ENCODE measurements around the gene UBE2O.

UBE2O gene

DNA sequence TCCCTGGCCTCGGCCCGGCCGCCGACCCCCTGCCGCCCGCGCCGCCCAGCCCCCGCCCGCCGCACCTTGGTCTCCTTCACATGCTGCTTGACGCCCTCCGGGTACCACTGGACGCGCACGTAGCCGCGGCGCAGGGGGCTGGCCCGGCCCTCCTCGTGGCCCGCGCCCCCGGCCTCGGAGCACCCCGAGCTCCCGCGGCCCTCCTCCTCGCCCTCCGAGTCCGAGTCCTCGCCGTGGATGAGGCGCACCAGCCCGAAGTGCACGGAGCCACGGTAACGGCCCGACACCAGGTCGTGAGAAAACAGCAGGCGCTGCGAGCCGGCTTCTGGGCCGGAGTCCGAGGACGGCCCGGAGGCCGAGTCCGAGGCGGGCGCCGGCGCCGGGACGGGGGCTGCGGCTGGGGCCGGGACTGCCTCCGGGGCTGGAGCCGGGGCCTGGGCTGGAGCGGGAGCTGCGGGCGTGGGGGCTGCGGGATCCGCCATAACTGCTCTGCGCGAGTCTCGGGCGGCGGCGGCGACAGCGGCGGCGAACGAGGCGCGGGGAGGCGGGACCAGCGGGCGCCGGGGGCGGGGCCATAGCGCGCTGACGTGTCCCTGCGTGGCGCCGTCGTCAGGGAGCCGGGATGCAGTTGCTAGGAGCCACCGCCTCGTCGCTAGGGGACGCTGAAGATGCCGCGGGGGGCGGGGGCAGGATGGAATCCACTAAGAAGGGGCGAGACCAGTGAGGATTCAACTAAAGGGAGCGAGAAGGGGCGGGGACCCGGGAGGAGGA is at the start of gene UBE2O:
Gene UBE2O, minus strand, starts transcription at position 493 of the 771 bp plus-strand sequence. Its CDS starts 11 bp downstream, at position 482.
- DNase-seq = peak; percentile 91

GRCh38 chr17:76501827-76502307 is 48.9 kb upstream of the UBE2O start:
- DNase-seq = no peak

- DNase-seq = peak; percentile 96
Measured at GRCh38 chr17:76501018-76501826, 48.3 kb upstream of the UBE2O start, which contains the start of gene RHBDF2. RHBDF2 (minus strand) TSS chr17:76501423; CDS start chr17:76481524, 19,899 bp downstream.

DNA sequence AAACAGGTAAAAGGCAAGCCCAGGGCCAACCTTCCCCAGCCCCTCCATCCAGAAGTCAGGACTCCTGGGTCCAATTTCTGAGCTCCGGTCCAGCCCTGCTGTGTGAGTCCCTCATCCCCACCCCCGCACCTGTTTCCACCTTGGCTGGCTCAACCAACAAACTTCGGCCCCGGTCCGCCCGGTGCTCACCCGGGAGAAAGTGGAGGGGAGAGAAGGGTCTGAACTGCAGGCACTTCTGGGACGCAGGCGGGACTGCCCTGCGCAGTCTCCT is 47.7 kb upstream of the UBE2O start:
- DNase-seq = no peak

DNA sequence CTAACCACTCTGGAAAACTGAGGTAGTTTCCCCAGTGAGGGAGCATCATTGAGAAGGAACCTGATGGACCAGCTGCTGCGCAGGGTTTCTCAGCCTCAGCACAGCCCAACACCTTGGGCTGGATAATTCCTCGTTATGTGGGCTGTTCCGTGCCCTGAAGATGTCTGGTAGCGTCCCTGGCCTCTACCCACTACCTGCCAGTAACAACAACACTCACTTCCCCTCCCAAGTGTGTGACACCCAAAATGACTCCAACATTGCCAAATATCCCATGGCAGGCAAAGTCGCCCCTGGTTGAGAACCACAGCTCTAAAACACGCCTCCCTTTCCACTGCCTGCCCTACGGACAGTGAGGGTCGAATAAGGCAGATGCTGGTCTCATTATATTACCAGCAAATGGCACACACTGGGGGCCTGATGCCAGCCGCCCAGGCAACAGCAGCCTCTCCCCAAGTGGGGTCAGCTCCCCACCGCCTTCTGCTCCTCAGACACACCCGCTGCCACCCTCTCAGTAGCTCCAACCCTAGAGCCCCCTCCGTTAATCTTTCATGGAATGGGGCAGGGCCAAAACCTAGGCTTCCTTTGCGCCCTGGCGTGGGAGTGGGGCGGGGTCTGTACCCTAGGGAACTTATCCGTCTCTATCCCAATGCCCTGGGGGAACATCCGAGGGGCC is 47.3 kb upstream of the UBE2O start:
- DNase-seq = no peak

GRCh38 chr17:76499267-76499667 is 46.3 kb upstream of the UBE2O start:
- no peak for DNase-seq

DNA sequence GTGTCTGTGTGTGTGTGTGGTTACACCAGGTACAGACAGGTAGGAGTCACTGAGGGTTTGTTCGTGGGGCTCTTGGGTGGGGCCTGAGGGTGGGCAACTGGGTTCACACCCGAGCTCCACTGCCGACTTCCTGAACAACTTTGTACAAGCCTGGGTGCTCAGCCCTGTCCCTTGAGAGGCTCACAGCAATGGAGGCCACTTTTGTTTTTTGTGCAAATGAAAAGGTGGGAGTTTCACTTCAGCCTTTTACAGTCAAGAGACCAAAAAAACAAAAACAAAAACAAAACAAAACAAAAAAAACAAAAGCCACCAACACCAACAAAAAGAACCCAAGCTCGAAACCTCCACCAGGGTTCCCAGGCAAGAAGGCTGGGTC is 45.9 kb upstream of the UBE2O start:
- no peak for DNase-seq

DNA sequence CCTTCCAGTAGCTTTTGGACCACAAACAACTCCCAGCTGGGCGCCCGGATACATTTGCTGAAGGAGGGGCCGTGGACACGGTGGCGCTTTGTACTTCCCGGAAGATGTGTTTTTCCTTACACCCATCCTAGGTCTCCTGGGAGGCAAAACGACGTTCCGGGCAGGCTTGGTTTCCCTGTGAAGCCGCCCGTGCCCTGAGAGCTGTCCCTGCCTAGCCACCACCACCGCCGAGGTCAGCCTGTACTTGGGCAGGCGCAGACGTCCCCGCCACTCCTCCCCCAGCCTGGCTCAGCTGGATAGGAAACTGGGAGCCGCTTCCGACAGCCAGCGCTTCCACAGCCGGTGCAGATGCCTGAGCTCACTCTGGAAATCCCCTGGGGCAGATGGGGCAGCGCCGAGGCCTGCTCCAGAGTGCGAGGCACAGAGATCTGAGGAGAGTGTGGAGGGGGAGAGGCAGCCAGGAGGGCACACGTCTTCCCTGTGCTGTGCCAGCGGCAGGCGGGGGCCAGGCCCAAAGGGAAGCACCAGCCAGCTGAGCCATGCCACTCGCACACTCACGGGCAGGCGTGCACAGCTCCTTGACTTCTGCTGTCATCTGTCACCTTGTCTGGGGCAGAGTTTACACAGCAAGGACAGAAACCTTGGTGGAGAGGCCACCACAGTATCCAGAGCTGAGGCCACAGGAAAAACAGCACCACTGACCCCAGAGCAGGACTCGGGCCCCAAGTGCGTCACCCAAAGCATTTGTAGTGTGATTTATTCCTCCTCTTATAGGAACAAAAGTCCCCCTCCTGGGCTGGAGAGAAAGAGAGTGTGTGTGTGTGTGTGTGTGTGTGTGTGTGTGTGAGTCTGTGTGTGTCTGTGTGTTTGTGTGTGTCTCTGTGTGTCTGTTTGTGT is 45.3 kb upstream of the UBE2O start:
- DNase-seq = no peak

DNA sequence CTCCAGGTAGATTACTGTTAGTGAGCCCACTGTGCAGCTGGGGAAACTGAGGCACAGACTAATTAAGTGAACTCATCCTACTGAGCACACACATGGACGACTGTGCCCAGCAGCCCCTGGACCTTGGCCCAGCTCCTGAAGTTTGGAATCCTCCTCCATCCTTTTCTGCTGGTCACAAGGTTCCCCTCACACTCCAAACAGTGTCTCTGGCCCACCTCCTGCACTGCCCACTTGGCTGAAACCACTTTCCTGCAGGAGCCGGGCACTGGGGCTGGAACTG is 44.7 kb upstream of the UBE2O start:
- no peak for DNase-seq

GRCh38 chr17:76496464-76496863 is 43.5 kb upstream of the UBE2O start:
- DNase-seq = no peak

- no peak for DNase-seq
Measured at GRCh38 chr17:76495663-76496400, 42.9 kb upstream of the UBE2O start.

DNA sequence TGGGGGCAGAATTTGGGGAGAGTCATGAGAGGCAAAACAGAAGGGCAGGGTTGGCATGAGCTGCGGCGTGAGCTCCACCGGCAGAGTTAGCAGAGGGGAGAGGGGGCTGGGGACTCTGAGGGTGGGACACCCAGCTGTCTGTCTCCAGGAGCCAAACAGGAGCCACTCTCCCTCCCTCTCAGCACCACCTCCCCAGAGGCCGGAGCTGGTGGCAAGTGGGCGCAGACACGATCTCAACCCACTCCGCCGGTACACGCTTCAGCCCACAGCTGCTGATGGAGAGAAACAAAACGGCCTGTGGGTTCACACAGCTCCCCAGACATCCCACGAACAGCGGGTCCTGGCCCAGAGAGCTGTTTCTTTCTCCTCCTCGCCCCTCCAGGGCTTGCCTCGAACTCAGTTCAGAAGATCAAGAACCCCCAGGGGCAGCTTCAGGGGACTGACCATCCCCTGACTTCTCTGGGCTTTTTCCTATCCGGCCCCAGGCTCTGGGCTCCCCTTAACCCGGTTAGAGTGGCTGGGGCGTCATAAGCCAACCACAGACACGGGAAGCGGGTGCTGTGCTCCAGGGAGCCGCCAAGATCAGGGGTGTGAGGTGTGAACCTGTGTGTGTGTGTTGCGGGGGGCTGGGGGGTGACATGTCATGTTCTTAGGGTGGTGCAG is 40.7 kb upstream of the UBE2O start:
- no peak for DNase-seq

DNA sequence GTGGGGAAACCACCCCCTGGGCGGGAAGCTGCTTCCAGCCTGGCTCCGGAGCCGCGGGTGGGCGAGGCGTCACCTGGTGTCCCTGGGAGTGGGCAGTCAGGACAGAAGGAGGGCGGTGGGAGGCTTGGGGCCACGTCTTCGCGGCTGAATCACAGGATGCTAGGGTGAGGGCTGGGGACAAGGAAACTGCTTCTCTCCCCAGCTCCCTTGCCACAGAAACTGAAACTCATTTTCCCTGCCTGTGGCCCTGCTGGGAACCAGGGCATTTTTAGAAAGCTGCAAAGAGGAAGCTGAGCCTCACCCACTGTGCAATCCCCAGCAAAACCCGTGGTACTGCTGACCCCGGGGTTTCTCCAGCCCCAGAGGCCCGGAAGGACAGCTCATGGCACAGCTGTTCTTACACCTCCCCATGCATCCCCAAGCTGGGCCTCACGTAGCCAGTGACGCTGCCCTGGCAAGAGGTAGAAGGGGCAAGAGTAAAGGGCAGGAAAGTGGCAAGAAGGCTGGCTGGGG is 40.1 kb upstream of the UBE2O start:
- DNase-seq = no peak

GRCh38 chr17:76492123-76492988 is 39.4 kb upstream of the UBE2O start:
- DNase-seq = no peak

GRCh38 chr17:76491271-76492122 is 38.5 kb upstream of the UBE2O start:
- no peak for DNase-seq

DNA sequence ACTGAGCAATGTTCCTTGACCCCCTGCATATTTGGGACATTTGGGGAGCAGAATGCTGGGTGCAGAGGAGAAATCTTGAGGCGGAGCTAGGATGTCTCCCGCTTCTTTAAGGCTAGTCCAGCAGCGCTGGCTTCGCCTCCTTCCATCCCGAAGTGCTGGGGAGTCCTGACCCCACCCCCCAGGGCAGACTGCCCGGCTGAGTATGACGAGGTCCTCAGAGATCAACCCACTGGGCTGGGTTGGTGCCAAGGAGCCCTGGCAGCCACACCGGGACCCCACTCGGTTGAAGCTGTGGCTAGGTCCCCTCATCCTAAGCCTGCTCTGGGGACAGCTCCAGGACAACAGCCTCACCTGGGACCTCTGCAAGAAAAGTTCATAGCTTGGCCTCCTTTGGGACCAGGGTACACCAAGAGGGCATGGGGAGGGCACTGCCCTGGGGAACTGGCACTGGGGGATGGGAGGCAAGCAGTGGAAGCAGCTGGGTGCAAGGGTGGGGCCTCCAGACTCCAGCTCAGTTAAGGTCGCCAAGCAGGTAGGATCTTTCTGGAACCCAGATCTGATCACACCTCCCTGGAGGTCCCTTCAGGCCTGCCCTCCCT is 37.3 kb upstream of the UBE2O start:
- DNase-seq = no peak

DNA sequence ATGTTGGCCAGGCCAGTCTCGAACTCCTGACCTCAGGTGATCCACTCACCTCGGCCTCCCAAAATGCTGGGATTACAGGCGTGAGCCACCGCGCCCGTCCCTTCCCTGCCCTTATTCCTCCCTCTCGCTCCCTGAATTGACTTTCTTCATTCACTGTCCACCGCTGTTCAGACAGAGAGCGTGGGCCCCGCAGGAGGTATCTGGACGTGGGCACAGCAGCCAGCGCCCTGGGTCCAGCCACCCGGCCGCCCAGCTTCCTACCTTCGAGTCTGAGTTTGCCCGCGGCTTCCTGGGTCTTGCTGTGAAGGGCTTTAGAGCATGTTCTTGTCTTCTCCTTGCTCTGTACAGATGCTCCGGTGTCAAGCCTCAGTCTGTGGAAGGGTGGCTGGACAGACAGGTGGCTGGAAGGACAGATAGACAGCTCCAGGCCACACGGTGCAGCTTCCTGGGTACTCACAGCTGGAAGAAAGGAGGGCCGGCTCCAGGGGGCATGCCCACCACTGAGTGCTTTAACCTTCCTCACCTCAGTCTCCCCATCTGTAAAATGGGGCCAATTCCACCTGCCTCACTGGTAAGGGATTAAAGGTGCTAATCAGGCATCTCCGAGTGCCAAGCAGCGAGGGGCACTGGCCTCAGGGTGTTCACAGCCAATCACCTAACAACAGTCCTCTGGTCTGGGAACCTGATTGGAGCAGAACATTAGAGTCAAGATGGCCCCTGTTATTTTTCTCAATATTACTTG is 34.7 kb upstream of the UBE2O start:
- DNase-seq = no peak

- no peak for DNase-seq
Measured at GRCh38 chr17:76485569-76485968, 32.6 kb upstream of the UBE2O start.

Data from stimulated activated CD4-positive, alpha-beta T cell treated with anti-CD3 and anti-CD28 coated beads, Interleukin-12 subunit alpha, Interleukin-12 subunit beta, amount 100 ng/mL, for 4 hours (primary cell).